Fibroblast of peridontal ligament (primary cell): ENCODE measurements around the gene PCDHB8.
"Not testable (repeated sequence)": the region's sequence is repeated elsewhere in the genome, so short reads cannot be mapped to it uniquely, and the experiment has no call there.

ENCODE experiments used
- DNase-seq: peaks from one replicate; pipeline ENCODE4 v3.0.0-alpha.2; 2010; ENCODE audit errors: extremely low read depth

Gene PCDHB8

DNA sequence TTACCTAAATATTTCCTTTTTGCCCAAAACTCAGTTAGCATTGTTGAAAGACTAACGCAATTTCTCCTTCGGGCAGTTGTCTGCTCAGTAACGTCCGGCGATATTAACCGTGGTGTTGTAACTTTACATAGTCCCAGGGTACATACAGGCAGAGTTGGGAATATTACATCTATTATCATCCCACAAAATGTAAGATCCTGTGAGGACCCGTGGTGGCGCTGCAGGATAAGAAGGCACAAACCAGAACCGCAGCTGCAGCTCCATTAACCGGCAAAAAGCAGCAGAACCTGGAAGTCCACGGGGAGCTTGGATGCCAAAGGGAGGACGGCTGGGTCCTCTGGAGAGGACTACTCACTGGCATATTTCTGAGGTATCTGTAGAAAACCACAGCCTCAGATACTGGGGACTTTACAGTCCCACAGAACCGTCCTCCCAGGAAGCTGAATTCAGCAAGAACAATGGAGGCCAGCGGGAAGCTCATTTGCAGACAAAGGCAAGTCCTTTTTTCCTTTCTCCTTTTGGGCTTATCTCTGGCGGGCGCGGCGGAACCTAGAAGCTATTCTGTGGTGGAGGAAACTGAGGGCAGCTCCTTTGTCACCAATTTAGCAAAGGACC, at the start of gene PCDHB8:
Gene PCDHB8 (plus strand): TSS at position 214 of the 615 bp plus-strand sequence. CDS start 245 bp downstream, at position 459.
- DNase-seq = not testable (repeated sequence)

GRCh38 chr5:141135030-141135717, 42.4 kb upstream of the PCDHB8 start, which contains the start of gene PCDHB5:
TSS of gene PCDHB5 (plus strand) at chr5:141135206. CDS start at chr5:141135435, 229 bp downstream.
- DNase-seq = peak; percentile 38

GRCh38 chr5:141135718-141136266, 41.8 kb upstream of the PCDHB8 start:
- no peak for DNase-seq

- DNase-seq = not testable (repeated sequence)
Observed at GRCh38 chr5:141137346-141137745, 40.2 kb upstream of the PCDHB8 start.

GRCh38 chr5:141149812-141150211, 27.8 kb upstream of the PCDHB8 start, which contains the start of gene PCDHB6:
TSS of gene PCDHB6 (plus strand) at chr5:141150057. CDS start at chr5:141150258, 201 bp downstream.
- DNase-seq = peak; percentile 2

DNA sequence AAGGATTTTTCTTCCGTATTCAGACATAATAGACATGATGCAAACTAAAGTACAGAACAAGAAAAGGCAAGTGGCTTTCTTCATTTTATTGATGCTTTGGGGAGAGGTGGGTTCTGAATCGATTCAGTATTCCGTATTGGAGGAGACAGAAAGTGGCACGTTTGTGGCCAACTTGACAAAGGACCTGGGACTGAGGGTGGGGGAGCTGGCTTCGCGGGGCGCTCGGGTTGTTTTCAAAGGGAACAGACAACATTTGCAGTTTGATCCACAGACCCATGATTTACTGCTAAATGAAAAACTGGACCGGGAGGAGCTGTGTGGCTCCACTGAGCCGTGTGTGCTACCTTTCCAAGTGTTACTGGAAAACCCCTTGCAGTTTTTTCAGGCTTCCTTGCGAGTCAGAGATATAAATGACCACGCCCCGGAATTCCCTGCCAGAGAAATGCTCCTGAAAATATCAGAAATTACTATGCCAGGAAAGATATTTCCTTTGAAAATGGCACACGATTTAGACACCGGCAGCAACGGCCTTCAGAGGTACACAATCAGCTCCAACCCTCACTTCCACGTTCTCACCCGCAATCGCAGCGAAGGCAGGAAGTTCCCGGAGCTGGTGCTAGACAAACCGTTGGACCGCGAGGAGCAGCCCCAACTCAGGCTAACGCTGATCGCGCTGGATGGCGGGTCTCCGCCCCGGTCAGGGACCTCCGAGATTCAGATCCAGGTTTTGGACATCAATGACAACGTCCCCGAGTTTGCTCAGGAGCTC, 27.2 kb upstream of the PCDHB8 start:
- no peak for DNase-seq

GRCh38 chr5:141150993-141151325, 26.6 kb upstream of the PCDHB8 start:
- DNase-seq = no peak

- not testable (repeated sequence) for DNase-seq
Observed at GRCh38 chr5:141151632-141152031, 26.0 kb upstream of the PCDHB8 start.

- DNase-seq = not testable (repeated sequence)
Observed at GRCh38 chr5:141152096-141152495, 25.5 kb upstream of the PCDHB8 start.

DNA sequence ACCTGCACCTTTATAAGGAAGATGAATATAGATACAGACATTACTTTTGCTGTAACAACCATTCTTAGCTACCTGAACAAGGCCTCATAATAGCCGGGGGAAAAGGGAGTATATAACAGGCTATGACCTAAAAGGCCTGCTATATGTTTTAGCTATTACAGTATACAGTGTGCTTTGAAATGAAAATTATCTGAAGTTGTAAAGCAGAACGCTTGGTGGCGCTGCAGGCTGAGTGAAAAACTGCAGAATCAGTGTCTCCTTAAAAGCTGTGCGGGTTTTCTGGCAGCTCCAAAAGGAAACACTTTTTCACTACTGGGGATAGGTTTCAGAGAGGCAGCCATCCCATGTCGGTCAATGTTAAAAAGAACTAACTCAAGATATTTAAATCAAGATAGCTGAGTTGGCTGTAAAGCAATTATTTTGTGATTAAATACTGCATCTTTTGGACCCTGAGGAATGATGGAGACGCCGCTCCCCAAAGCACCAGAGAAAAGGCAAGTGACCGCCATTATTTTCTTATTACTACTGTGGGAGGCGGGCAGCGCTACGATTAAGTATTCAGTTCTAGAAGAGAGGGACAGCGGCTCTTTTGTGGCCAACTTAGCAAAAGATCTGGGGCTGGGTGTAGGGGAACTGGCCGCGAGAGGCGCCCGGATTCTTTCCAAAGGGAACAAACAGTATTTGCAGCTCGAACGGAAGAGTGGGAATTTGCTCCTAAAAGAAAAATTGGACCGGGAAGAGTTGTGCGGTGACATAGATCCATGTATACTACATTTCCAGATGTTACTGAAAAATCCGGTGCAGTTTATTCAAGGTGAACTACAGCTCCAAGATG, 21.8 kb upstream of the PCDHB8 start:
- DNase-seq = no peak

- not testable (repeated sequence) for DNase-seq
Observed at GRCh38 chr5:141157356-141157755, 20.2 kb upstream of the PCDHB8 start.

DNA sequence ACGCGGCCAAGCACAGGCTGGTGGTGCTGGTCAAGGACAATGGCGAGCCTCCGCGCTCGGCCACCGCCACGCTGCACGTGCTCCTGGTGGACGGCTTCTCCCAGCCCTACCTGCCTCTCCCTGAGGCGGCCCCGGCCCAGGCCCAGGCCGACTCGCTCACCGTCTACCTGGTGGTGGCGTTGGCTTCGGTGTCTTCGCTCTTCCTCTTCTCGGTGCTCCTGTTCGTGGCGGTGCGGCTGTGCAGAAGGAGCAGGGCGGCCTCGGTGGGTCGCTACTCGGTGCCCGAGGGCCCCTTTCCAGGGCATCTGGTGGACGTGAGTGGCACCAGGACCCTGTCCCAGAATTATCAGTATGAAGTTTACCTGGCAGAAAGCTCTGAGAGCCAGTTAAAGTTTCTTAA, 19.7 kb upstream of the PCDHB8 start:
- DNase-seq = not testable (repeated sequence)

DNA sequence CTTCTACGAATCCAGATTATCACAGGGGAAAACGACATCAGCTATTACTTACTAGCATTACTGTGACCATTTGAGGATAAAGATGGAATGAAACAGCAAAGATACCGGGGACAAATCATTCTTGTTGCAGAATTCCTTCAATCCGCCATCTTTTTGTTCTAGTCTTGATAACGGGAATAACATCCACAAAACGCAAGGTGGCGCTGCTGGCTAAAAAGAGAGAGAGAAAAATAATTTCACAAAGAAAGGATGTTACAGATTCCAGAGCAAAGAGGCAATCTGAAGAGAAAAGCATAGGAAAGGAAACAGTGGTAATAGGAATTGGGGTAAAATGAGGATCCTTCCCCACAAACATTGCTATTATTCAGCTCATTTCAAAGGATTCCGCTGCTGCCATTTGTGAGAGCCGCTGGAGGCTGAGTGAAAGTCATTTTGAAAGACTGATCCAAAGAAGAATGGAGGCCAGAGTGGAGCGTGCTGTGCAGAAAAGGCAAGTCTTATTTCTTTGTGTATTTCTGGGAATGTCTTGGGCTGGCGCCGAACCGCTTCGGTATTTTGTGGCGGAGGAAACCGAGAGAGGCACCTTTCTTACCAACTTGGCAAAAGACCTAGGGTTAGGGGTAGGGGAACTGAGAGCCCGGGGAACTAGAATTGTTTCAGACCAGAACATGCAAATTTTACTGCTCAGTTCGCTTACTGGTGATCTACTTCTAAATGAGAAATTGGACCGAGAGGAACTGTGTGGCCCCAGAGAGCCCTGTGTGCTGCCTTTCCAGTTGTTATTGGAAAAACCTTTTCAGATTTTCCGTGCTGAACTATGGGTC, 5.0 kb upstream of the PCDHB8 start, which contains the start of gene PCDHB7:
Gene PCDHB7 (plus strand): TSS at position 264 of the 824 bp plus-strand sequence. CDS start 192 bp downstream, at position 456.
- DNase-seq = peak; percentile 25

DNA sequence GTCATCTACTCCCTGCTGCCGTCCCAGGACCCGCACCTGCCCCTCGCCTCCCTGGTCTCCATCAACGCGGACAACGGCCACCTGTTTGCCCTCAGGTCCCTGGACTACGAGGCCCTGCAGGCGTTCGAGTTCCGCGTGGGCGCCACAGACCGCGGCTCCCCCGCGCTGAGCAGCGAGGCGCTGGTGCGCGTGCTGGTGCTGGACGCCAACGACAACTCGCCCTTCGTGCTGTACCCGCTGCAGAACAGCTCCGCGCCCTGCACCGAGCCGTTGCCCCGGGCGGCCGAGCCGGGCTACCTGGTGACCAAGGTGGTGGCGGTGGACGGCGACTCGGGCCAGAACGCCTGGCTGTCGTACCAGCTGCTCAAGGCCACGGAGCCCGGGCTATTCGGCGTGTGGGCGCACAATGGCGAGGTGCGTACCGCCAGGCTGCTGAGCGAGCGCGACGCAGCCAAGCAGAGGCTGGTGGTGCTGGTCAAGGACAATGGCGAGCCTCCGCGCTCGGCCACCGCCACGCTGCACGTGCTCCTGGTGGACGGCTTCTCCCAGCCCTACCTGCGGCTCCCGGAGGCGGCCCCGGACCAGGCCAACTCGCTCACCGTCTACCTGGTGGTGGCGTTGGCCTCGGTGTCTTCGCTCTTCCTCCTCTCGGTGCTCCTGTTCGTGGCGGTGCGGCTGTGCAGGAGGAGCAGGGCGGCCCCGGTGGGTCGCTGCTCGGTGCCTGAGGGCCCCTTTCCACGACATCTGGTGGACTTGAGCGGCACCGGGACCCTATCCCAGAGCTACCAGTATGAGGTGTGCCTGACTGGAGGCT, 3.1 kb upstream of the PCDHB8 start:
- DNase-seq = not testable (repeated sequence)

DNA sequence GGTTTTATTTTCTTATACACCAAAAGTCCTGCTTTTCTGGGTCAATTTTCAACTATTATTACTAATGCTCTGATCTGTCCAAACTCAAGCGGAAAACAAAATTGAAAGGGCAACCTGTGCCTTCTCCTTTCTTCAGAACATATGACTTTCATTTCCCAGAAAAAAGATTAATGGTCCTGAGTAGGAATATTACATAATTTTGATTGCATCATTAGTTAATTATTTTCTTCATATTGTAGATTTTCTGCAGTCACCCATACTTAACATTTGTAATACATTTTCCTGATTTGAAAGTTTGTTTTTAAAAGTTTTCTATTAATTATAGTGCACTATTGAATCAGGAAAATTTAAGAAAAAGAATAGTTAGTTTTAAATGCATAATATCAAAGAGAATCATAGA, 1.7 kb upstream of the PCDHB8 start:
- no peak for DNase-seq

- not testable (repeated sequence) for DNase-seq
Observed at GRCh38 chr5:141179371-141179770, 1.8 kb downstream of the PCDHB8 start.

DNA sequence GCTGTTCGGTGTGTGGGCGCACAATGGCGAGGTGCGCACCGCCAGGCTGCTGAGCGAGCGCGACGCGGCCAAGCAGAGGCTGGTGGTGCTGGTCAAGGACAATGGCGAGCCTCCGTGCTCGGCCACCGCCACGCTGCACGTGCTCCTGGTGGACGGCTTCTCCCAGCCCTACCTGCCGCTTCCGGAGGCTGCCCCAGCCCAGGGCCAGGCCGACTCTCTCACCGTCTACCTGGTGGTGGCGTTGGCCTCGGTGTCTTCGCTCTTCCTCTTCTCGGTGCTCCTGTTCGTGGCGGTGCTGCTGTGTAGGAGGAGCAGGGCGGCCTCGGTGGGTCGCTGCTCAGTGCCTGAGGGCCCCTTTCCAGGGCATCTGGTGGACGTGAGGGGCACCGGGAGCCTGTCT, 2.3 kb downstream of the PCDHB8 start:
- DNase-seq = not testable (repeated sequence)

- no peak for DNase-seq
Observed at GRCh38 chr5:141180313-141180712, 2.7 kb downstream of the PCDHB8 start.

DNA sequence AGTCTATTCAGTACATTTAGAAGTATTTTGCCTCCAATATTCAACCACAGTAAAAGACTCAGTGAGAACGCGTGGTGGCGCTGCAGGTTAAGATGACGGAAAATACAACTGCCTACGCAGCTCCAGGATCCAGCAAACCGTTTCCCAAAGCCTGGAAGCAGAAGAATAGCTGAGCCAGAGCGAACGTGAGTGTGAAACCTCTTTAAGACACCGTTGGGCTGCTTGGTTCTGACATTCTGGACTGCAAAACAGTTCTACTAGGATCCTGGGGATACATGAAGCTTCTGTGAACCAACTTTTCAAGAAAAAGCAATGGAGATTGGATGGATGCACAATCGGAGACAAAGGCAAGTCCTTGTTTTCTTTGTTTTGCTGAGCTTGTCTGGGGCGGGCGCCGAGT, 4.7 kb downstream of the PCDHB8 start, which contains the start of gene PCDHB16:
Gene PCDHB16 (plus strand): TSS at position 140 of the 400 bp plus-strand sequence. CDS start 173 bp downstream, at position 313.
- DNase-seq = peak; percentile 35
